Tibial nerve (tissue), 4 donors: ENCODE data around the gene SF3A1.
A peak's percentile ranks its signal among the peaks of the same experiment; 100 is the strongest.

ENCODE experiments used
- EP300 ChIP-seq, 2 donors: sonication (generic); formaldehyde crosslinking; IDR thresholded peaks; one replicate each; pipeline ENCODE4 v1.6.1; 2017; ENCODE audit warnings: antibody characterized with exemption in 2 of 2, mild to moderate bottlenecking in 1 of 2
- POLR2A ChIP-seq, 2 donors: fragments of 450-650 bp; IDR thresholded peaks; one replicate each; pipeline ENCODE4 v1.6.1; 2017; ENCODE audit warnings: antibody characterized with exemption in 2 of 2, mild to moderate bottlenecking in 2 of 2, moderate library complexity in 2 of 2
- TF ChIP-seq, protein P1 (sequence below), 5 experiments: fragments of 200-600 bp in 3 of 5; fragments of 450-650 bp in 2 of 5; sonication (generic) in 3 of 5; IDR thresholded peaks; one replicate each; pipeline ENCODE4 v1.5.1; 2016 to 2019; ENCODE audit warnings: antibody characterized with exemption in 5 of 5, mild to moderate bottlenecking in 3 of 5, moderate library complexity in 2 of 5

DNA sequence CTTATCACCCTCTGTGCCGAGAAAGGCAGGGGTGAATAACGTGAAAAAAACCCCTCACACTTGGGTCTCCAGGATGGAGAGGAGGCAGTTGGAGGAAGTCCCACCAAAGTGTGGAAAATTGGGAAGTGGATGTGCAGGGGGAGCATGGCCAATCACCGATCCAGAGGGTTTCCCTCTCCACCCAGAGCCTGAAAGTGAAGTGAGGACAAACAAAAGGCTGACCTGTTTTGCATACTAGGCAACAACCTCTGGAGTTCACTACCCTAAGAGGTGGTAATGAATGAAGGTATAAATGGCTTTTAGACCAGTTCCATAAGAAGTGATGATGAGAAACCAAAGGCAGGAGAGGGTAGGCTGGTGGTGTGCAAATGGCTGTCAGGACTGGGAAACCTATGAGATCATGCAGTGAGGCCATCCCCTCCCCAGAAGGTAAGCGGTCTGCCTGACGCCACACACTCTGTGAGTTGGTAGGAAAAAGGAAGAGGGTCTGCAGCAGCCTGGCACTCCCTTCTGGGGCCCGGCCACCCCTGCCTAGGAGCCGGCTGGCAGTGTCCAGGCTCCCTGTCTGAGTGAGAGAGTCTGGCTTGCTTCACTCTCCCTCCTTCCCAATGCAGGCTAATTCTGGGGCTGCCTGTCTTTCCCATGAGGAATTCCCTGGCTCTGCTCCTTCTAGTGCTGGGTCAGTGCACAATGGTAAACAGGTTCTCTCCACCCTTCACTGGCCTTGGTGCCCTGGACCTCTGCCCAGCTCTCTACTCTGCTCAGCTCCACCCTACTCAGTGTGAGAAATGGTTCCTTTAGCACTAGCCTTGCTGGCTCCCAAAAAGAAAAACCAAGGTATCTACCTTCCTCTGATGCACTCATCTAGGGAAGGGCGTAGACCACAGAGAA lies 45.6 kb downstream of the SF3A1 start:
- TF ChIP-seq, protein P1, sequence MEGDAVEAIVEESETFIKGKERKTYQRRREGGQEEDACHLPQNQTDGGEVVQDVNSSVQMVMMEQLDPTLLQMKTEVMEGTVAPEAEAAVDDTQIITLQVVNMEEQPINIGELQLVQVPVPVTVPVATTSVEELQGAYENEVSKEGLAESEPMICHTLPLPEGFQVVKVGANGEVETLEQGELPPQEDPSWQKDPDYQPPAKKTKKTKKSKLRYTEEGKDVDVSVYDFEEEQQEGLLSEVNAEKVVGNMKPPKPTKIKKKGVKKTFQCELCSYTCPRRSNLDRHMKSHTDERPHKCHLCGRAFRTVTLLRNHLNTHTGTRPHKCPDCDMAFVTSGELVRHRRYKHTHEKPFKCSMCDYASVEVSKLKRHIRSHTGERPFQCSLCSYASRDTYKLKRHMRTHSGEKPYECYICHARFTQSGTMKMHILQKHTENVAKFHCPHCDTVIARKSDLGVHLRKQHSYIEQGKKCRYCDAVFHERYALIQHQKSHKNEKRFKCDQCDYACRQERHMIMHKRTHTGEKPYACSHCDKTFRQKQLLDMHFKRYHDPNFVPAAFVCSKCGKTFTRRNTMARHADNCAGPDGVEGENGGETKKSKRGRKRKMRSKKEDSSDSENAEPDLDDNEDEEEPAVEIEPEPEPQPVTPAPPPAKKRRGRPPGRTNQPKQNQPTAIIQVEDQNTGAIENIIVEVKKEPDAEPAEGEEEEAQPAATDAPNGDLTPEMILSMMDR (IDR thresholded peaks at IDR 0.05) = no peak
- TF ChIP-seq POLR2A (IDR thresholded peaks at IDR 0.05) = no peak
- peak in 1 of 2 donors; percentile 69 for TF ChIP-seq EP300 (IDR thresholded peaks at IDR 0.05)
